ENCODE data around the gene TEX11.

DNA sequence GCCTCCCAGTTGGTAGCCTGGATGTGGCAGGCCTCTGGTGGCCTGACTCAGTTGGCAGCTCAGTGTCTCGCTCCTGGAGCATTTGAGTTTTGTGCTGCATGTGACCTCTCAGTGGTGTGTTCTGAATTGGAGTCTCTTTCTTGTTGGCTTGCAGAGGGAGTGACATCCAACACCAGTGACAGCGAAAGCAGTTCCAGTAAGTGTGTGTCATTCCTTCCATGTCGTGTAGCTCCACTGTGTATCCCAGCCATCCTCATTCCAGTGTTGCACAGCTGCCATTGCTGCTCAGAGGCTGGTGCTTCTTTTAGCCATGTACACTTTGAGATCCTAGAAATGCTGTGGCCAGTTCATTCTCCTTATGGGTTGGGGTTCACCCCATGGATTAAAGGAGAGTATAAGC is 411.5 kb downstream of the TEX11 start:
- TF ChIP-seq, protein P1, sequence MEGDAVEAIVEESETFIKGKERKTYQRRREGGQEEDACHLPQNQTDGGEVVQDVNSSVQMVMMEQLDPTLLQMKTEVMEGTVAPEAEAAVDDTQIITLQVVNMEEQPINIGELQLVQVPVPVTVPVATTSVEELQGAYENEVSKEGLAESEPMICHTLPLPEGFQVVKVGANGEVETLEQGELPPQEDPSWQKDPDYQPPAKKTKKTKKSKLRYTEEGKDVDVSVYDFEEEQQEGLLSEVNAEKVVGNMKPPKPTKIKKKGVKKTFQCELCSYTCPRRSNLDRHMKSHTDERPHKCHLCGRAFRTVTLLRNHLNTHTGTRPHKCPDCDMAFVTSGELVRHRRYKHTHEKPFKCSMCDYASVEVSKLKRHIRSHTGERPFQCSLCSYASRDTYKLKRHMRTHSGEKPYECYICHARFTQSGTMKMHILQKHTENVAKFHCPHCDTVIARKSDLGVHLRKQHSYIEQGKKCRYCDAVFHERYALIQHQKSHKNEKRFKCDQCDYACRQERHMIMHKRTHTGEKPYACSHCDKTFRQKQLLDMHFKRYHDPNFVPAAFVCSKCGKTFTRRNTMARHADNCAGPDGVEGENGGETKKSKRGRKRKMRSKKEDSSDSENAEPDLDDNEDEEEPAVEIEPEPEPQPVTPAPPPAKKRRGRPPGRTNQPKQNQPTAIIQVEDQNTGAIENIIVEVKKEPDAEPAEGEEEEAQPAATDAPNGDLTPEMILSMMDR (IDR thresholded peaks at IDR 0.05) = no peak
- no peak for TF ChIP-seq POLR2A (IDR thresholded peaks at IDR 0.05)

Measured in Peyer's patch (tissue), 4 donors.